K562 (cell line): ENCODE measurements around the gene DBP.

Source experiments
- SMC3 ChIP-seq: conservative IDR thresholded peaks from 2 replicates; pipeline ENCODE4 v1.6.1; 2011; ENCODE audit warnings: low read depth, low read length, improper control_type of control experiment; ENCODE audit not compliant: insufficient read depth
- SP1 ChIP-seq: sonication (generic); formaldehyde crosslinking; IDR thresholded peaks from 2 replicates; pipeline ENCODE4 v1.8.1; 2022; ENCODE audit warnings: mild to moderate bottlenecking, missing genetic modification reagents

DNA sequence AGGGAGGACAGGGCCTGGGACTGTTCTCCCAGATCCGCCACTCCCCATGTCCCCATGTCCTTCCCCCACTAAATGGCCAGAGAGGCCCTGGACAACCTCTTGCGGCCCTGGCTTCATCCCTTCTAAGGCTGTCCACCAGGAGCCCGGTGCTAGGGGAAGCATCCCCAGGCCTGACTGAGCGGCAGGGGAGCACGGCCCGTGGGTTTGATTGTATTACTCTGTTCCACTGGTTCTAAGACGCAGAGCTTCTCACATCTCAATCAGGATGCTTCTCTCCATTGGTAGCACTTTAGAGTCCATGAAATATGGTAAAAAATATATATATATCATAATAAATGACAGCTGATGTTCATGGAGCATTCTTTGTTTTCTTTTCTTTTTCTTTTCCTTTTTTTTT is 29.8 kb downstream of the DBP start:
- no peak for TF ChIP-seq SMC3
- TF ChIP-seq SP1, result no peak
